GM13977 (cell line): Measurements from ENCODE around the gene ERC1.
"Not testable (repeated sequence)": the region's sequence is repeated elsewhere in the genome, so short reads cannot be mapped to it uniquely, and the experiment has no call there.

Experiments
- DNase-seq: peaks from one replicate; pipeline ENCODE4 v3.0.0; 2012; ENCODE audit warnings: low spot score
- in situ Hi-C: fragments of 300-500 bp; cut with MboI; formaldehyde crosslinking; loops from one replicate; pipeline ENCODE4 v1.12.0; 2022; ENCODE audit warnings: low sequenced_read_pairs, low pct_unique_long_range_greater_than_20kb, mixed read lengths, inconsistent platforms; ENCODE audit not compliant: unreplicated experiment
- TF ChIP-seq, protein P1 (sequence below): IDR thresholded peaks from 2 replicates; pipeline ENCODE4 v1.5.1; 2012; ENCODE audit warnings: mild to moderate bottlenecking, control low read depth; ENCODE audit not compliant: insufficient read depth; ENCODE audit errors: extremely low read depth, missing control alignments

The ERC1 gene

DNA sequence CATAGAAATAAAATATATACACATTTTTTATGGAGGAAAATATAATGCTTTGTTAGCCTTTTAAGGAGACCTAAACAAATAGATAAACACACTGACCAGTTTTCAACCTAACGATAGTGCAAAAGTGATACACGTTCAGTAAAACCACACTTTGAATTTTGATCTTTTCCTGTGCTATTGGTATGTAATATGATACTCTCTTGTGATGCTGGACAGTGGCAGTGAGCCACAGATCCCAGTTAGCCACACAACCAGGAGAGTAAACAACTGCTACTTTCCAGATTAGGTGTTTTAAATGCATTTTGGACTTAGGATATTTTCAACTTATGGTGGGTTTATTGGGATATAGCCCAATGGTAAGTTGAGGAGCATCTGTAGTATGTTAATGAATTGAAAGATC lies 243.1 kb downstream of the ERC1 start:
- DNase-seq = no peak
- TF ChIP-seq, protein P1, sequence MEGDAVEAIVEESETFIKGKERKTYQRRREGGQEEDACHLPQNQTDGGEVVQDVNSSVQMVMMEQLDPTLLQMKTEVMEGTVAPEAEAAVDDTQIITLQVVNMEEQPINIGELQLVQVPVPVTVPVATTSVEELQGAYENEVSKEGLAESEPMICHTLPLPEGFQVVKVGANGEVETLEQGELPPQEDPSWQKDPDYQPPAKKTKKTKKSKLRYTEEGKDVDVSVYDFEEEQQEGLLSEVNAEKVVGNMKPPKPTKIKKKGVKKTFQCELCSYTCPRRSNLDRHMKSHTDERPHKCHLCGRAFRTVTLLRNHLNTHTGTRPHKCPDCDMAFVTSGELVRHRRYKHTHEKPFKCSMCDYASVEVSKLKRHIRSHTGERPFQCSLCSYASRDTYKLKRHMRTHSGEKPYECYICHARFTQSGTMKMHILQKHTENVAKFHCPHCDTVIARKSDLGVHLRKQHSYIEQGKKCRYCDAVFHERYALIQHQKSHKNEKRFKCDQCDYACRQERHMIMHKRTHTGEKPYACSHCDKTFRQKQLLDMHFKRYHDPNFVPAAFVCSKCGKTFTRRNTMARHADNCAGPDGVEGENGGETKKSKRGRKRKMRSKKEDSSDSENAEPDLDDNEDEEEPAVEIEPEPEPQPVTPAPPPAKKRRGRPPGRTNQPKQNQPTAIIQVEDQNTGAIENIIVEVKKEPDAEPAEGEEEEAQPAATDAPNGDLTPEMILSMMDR = no peak
- in situ Hi-C loops = no loop called here

DNA sequence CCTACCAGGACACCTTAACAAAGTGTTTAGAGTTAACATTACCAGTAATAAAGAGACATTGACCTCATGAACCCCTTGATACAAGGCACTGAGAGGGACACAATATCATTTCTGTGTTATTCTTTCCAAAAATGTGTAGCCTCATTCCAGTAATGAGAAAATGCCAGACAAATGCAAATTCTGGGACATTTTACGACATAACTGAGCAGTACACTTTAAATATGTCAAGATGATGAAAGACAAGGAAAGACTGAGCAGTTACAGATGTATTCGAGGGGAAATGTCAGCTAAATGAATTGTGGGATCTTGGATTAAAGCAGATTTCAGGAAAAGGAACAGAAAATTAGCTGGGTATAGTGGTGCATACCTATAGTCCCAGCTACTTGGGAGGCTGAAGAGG lies 255.6 kb downstream of the ERC1 start:
- in situ Hi-C loops = no loop called here
- no peak for DNase-seq
- TF ChIP-seq, protein P1 = no peak

DNA sequence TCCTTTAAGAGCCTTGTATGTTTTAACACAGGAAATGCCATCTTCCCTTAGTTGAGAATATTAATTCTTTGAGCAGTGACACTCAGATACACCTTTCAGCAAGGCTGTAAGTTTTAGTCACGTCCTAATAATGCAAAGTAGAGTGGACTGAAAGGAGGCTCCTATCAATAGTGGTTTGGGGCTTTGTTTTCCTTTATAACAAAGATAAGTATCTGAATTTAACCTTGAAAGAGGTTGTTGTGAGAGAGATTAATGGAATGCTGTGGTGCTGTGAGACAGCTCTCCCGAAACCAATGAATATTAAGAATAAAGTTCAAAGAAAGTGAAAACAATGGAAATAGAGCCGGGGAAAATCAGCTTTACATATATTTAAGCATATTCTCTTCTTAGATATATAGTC lies 259.6 kb downstream of the ERC1 start:
- in situ Hi-C loops = no loop called here
- TF ChIP-seq, protein P1 = no peak
- DNase-seq = no peak

DNA sequence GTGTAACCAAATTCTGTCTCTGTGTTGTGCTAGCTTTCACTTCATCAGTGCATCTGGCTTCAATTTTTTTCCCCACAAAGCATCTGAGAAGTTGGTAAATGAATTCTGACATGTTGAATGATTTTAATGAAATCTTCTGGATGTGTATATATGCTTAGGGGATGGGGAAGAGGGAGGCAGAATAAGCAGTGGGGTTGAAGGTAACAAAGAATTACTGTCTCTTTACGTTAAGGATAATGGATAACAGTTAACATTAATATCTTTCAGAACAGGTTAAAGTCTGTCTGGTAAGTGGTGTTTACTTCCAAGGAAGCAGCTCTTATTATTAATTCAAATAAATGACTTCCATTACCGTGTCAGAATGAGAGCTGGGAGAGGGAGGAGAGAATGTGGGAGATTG lies 261.7 kb downstream of the ERC1 start:
- no peak for DNase-seq
- in situ Hi-C loops = no loop called here
- TF ChIP-seq, protein P1 = no peak

DNA sequence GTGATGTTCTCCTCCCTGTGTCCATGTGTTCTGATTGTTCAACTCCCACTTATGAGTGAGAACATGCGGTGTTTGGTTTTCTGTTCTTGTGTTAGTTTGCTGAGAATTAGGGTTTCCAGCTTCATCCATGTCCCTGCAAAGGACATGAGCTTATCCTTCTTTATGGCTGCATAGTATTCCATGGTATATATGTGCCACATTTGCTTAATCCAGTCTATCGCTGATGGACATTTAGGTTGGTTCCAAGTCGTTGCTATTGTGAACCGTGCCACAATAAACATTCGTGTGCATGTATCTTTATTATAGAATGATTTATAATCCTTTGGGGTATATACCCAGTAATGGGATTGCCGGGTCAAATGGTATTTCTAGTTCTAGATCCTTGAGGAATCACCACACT lies 264.1 kb downstream of the ERC1 start:
- DNase-seq, in situ Hi-C loops: not testable (repeated sequence)

DNA sequence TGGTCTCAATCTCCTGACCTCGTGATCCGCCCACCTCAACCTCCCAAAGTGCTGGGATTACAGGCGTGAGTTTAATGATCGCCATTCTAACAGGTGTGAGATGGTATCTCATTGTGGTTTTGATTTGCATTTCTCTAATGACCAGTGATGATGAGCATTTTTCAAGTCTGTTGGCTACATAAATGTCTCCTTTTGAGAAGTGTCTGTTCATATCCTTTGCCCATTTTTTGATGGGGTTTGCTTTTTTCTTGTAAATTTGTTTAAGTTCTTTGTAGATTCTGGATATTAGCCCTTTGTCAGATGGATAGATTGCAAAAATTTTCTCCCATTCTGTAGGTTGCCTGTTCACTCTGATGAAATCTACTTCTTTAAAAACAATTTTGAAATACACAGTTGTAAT lies 264.8 kb downstream of the ERC1 start:
- in situ Hi-C loops, DNase-seq: not testable (repeated sequence)

DNA sequence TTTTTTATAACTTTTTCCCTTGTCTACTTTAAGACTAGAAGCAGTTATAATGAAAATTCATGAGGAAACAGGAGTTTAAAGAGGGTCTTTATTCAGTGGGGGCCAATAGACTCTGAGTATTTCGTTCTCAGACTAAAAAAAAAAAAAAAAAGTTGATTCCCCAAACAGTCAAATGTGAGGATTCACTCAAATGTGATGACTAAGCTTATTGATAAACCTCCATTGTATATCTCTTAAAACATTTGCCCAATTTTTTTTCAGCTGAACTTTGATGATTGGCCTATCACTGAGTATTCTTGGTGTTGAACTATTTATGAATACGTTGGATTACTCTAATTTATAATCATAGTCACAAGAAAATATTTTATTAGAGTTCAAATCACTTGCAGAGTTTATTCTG lies 265.3 kb downstream of the ERC1 start:
- DNase-seq = no peak
- TF ChIP-seq, protein P1 = no peak
- in situ Hi-C loops = no loop called here

DNA sequence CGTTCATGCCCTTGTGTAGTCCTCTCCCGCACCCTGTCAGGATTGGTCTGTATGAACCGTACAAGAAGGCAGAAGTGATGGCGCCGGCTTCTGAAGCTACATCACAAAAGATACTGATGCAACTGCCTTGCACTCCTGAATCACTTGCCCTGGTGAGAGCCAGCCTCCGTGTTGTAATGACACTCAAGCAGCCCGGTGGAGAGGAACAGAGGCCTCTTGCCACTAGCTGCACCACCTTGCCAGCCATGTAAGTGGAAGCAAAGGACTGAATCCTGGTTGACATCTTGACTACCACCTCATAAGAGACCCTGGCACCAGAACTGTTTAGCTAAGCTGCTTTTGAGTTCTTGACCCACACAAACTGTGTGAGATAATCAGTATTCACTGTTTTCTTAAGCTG lies 266.0 kb downstream of the ERC1 start:
- in situ Hi-C loops = no loop called here
- TF ChIP-seq, protein P1 = no peak

More for the DNA sequence above, 266.0 kb downstream of the ERC1 start:
- DNase-seq = no peak
